WI38 (cell line): ENCODE results near the gene TAL1.
A peak's percentile ranks its signal among the peaks of the same experiment; 100 is the strongest.
"Not testable (repeated sequence)": the region's sequence is repeated elsewhere in the genome, so short reads cannot be mapped to it uniquely, and the experiment has no call there.

ENCODE experiments used
- H3K4me3 ChIP-seq: 2 replicates; pipeline ENCODE4 v1.5.1; 2011; ENCODE audit warnings: low read depth, mild to moderate bottlenecking, control low read depth, low read length
- TF ChIP-seq, protein P1 (sequence below): IDR thresholded peaks from 2 replicates; pipeline ENCODE4 v1.5.1; 2012; ENCODE audit warnings: low read depth, mild to moderate bottlenecking, control low read depth, low read length

Gene TAL1

DNA sequence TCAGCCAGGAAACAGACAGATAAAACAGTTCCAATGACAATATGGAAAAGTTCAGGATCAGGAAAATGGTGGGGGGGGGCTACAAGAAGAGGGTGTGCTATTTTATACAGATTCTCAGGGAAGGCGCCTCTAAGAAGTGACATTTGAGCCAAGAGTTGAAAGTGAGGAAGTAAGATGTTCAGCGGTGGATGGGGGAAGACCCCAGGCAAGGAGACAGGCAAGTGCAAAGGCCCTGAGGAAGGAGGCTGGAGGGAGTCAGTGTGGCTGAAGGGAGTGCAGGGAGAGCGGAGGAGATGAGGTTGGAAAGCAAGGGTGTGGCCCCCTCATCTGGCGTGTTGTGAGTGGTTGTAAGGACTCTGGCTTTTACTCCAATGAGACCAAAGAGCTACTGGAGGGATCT, 33.8 kb downstream of the TAL1 start:
- TF ChIP-seq, protein P1, sequence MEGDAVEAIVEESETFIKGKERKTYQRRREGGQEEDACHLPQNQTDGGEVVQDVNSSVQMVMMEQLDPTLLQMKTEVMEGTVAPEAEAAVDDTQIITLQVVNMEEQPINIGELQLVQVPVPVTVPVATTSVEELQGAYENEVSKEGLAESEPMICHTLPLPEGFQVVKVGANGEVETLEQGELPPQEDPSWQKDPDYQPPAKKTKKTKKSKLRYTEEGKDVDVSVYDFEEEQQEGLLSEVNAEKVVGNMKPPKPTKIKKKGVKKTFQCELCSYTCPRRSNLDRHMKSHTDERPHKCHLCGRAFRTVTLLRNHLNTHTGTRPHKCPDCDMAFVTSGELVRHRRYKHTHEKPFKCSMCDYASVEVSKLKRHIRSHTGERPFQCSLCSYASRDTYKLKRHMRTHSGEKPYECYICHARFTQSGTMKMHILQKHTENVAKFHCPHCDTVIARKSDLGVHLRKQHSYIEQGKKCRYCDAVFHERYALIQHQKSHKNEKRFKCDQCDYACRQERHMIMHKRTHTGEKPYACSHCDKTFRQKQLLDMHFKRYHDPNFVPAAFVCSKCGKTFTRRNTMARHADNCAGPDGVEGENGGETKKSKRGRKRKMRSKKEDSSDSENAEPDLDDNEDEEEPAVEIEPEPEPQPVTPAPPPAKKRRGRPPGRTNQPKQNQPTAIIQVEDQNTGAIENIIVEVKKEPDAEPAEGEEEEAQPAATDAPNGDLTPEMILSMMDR, result no peak
- no peak overlapping the region for H3K4me3 ChIP-seq

DNA sequence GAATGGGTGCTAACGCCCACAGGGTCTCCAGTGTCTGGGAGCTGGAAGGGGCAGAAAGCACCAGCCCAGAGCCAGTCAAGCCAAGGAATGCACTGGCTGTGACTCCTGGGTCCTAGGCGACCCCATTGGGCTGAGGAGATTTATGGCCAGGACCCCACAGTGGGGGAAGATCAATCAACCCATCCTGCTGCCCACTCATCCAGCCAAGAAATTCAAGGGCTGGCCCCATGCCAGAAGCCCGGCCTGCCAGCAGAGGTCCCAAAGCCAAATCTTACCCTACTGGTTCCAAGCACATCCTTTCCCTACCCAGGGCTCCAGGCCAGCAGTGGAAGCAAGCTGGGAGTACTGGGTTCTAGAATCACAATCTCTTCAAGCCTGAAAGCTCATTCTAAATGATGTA, 35.4 kb downstream of the TAL1 start:
- TF ChIP-seq, protein P1, result no peak
- no peak overlapping the region for H3K4me3 ChIP-seq

DNA sequence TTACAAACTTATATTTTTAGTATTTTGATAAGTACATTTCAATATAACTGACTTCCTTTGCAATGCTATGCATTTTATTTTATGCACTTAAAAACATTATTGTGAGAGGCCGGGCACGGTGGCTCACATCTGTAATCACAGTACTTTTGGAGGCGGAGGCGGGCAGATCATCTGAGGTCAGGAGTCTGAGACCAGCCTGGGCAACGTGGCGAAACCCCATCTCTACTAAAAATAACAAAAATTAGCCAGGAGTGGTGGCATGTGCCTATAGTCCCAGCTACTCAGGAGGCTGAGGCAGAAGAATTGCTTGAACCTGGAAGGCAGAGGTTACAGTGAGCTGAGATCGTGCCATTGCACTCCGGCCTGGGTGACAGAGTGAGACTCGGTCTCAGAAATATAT, 36.0 kb downstream of the TAL1 start:
- H3K4me3 ChIP-seq, result not testable (repeated sequence)

DNA sequence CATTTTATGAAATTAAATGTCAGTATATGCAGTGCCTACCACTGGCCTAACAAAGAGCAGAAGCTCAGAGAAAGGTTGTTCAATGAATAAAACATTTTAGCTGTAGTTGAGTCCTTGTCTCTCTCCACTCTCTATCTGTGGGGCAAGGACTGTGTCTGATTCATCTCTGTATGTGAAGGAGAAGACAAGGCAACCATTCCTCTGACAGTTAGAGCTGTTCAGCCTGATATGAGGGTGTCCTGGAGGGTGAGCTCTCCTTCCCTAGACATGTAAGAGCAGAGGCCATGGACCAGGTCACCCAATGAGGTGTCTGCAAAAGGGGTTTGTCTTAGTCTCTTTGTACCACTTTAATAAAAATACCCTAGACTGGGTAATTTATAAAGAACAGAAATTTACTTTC, 37.7 kb downstream of the TAL1 start:
- TF ChIP-seq, protein P1, result no peak
- no peak overlapping the region for H3K4me3 ChIP-seq

DNA sequence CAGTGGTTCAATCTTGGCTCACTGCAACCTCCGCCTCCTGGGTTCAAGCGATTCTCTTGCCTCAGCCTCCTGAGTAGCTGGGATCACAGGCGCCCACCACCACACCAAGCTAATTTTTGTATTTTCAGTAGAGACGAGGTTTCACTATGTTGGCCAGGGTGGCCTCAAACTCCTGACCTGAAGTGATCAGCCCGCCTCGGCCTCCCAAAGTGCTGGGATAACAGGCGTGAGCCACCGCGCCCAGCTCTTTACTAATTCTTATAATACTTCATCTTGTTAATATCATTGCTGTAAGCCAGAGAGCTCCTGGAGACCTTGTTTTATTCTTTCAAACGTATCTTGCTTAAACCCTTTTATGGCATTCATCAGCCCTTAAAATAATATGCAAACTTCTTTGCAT, 38.5 kb downstream of the TAL1 start:
- not testable (repeated sequence) for H3K4me3 ChIP-seq

DNA sequence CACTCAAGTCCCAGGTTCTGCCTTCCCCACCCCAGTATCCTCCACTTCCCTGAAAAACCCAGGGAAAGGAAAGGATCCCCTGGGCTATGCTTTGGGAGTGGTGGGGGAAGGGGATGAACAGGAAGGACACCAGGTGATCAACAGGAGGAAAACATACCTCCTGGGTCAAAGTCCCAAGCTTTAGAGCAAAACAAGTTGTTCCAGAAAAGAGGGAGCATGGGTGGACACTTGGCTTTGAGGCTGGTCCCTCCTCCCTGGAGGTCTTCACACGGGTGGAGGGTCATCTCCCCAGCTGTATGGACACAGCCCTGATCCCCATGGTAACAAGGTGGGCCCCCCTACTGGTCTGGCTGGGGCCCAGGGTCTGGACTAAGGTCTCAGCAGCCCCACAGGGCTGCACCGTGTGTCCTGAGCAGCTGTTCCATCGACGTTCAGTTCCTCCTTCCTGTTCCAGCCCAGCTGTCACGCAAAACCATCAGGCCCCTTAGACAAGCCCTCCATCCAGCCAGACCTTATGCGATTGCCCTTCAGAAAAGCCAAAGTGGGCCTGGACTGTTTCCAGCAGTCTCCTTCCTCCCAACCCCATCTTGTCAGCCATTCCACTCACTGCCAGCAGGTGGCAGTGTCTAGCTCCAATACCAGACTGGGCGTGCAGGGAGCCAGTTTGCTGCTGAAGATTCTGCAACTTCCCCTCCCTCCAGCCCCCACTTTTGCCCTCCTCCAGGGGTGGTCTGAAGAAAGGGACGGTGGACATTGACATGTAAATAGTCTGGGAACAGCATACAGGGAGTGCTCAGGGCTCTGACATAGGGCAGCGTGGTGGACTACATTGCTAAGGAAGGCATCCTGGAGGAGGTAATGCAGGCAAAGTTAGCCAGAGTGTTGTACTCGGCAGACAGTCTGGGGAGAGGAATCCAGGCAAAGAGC, 39.3 kb downstream of the TAL1 start:
- TF ChIP-seq, protein P1, result peak; percentile 94
- no peak overlapping the region for H3K4me3 ChIP-seq

DNA sequence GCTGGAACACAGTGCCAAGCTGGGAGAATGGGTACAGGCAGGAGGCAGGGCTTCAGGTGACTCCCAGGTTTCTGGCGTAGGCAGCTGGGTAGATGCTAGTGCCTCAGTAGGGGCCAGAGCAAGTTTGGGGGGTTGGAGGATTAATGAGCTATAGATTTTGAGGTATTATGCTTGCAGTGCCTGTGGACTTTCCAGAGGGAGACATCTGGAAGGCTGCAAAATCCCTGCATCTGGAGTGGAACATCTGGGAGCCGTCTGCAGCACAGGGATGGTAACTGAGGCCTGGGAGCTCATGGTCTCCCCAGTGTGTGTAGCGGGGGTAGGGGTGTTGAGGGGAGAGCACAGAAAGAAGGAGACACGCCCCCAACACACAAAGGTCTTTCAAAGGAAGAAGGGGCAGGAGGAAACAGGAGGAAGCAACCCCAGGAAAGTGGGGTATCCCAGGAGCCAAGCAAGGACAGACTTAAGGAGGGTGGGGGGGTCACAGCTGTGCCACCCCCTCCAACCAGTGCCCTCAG, 40.0 kb downstream of the TAL1 start:
- H3K4me3 ChIP-seq, result no peak overlapping the region
- TF ChIP-seq, protein P1, result no peak

DNA sequence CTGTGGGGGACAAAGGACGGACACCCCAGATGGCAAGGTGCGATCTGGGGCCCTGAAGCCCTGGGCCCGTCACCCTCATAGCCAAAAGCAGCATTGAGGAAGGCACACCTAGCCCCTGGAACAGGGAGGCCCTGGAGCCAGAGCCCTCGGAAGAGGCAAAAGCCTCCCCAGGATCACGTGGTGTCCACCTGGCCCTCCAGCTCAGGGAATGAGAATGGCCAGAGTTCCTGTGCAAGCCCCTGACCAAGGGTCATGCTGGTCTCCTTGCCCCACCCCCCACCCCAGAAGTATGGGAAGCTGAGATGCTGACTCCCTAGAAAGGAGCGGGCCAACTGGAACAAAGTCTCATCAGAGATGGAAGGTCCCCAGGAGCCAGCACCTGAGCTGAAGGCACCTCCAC, 41.2 kb downstream of the TAL1 start:
- no peak overlapping the region for H3K4me3 ChIP-seq
- TF ChIP-seq, protein P1, result no peak
